Measurements from ENCODE around the gene CHMP4A.

The CHMP4A gene, protein sequence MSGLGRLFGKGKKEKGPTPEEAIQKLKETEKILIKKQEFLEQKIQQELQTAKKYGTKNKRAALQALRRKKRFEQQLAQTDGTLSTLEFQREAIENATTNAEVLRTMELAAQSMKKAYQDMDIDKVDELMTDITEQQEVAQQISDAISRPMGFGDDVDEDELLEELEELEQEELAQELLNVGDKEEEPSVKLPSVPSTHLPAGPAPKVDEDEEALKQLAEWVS
- 0.49 to 2.5 (median 1.1) reads per million in 18 experiments for total RNA-seq

- peak; percentile 98 to 99 for DNase-seq
Observed at GRCh38 chr14:24212924-24213865, at the start of gene CHMP4A. Gene CHMP4A (minus strand): TSS chr14:24213488. CDS start chr14:24213439, 49 bp downstream.

- DNase-seq, result no peak
Observed at GRCh38 chr14:24261969-24262327, 48.7 kb upstream of the CHMP4A start.

DNA sequence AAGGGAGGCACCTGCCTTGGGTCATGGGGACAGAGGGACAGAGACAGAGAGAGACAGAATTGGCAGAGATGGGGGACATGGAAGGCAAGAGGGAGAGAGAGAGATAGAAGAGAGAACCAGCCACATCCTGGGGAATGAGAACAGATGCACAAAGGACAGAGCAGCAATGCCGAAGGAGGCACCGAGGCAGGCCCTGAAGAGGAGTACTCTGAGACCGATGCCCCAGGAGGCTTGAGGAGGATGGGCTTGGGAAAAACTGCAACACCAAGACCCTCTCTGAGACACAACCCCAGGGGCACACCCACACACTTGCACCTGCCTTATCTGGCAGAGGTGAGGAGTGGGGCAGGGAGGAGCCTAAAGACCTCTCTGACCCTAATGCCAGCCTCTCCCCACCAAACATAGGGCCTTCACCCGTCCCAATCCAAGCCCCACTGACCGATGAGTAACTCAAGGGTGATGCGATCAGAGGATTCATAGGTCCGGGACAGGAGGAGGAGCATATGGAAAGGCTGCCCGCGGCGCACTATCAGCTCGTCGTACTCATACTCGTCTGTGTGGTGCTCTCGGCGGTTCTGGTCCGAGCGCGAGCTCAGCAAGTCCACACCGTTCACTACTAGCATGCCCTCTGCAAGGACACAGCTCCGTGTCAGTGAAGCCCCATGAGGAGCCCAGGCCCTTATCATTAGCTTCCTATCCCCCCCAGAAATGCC, 48.1 kb upstream of the CHMP4A start:
- DNase-seq, result no peak

DNA sequence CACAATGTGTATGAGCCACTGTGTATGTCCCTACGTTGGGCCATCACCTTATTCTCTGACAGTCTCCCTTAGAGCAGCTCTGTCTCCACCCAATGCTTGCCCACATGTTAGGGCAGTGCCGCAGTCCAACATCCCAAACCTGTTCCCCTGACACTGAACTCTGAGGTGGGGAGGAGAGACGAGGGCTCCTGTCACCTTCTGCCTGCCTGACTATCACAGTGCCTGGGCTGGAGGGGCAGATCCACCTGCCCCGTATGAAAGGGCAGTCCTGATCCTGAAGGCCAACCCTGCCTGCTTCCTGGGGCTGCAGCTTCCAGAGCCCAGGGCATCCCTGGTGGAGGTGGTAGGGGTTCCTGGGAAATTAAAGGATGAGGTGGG, 47.5 kb upstream of the CHMP4A start:
- DNase-seq, result no peak

GRCh38 chr14:24260026-24260779, 46.9 kb upstream of the CHMP4A start:
- DNase-seq, result no peak

GRCh38 chr14:24259282-24260025, 46.2 kb upstream of the CHMP4A start:
- DNase-seq, result no peak

DNA sequence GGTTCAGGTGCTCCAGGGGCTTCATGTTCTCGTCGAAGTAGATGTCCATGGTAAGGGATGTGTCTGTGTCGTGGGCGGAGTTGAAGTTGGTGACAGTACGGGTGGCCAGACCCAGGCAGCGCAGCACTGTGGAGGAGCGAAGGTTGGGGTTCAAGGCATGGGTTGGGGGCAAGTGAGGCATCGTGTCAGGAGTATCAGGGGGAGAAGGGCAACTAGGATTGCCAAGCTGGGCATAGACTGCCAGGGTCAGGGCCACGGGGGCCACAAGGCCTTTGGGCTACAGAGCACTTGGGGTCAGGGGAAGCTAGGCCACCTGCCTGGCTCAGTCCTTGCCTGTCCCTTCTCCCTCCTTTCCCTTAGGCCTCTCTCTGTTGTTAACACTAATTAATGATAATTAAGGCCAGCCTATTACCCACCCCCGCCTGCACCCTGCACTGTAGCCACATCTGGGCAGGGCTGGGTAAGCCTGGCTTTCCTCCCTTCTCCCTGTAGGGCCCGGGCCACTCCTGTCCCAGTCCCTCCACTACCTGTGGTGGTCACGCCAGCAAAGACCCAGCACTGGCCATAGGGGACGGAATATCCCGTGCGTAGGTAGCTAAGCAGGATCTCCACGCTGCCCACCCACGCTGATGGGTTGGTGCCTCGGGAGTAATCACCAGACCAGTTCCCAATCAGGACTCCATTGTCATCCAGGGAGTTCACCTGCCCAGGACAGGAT, 45.4 kb upstream of the CHMP4A start:
- DNase-seq, result no peak

- DNase-seq, result no peak
Observed at GRCh38 chr14:24258119-24258518, 44.8 kb upstream of the CHMP4A start.

GRCh38 chr14:24256960-24257359, 43.7 kb upstream of the CHMP4A start:
- no peak for DNase-seq

GRCh38 chr14:24255931-24256711, 42.8 kb upstream of the CHMP4A start:
- DNase-seq, result no peak

- no peak for DNase-seq
Observed at GRCh38 chr14:24255438-24255837, 42.1 kb upstream of the CHMP4A start.

GRCh38 chr14:24254630-24255392, 41.5 kb upstream of the CHMP4A start:
- no peak for DNase-seq

GRCh38 chr14:24253936-24254335, 40.6 kb upstream of the CHMP4A start:
- DNase-seq, result no peak

GRCh38 chr14:24252289-24253124, 39.2 kb upstream of the CHMP4A start:
- no peak for DNase-seq

DNA sequence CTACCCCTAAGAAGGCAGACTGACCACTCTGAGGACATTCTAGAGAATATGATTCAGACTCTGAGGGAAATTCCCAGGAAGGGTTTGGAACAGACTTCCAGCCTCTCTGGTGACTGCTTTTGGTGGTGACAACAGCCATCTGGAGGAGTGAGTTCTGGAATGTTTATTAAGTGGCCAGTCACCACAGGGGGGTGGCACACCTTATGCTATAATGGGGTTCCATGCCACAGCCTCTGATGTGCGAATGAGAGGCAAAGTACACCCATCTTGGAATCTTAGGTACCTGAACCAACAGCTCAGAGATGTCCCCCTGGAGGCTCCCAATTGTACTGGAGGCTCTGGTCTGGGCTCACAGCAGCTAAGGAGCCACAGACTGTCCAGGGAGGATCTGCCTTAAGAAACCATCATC, 38.6 kb upstream of the CHMP4A start:
- DNase-seq, result no peak

DNA sequence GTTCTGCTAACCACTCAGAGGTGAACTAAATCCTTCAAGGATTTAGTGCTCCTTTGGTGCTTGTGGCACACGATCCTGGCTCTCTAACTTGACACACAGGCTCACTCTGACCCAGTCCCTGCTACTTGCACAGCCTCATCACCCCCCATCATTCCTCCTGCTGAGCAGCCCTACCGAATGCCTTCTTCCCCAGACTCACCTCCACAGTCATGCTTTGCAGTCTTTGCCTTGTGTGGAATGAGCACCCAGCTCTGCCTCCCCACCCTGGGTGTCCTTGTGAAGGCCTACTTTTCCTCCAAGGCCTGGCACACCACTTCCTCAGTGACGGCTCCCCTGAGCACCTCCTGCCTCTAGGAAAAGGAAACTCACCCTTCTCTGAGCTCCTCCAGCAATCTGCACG, 37.1 kb upstream of the CHMP4A start:
- DNase-seq, result no peak

DNA sequence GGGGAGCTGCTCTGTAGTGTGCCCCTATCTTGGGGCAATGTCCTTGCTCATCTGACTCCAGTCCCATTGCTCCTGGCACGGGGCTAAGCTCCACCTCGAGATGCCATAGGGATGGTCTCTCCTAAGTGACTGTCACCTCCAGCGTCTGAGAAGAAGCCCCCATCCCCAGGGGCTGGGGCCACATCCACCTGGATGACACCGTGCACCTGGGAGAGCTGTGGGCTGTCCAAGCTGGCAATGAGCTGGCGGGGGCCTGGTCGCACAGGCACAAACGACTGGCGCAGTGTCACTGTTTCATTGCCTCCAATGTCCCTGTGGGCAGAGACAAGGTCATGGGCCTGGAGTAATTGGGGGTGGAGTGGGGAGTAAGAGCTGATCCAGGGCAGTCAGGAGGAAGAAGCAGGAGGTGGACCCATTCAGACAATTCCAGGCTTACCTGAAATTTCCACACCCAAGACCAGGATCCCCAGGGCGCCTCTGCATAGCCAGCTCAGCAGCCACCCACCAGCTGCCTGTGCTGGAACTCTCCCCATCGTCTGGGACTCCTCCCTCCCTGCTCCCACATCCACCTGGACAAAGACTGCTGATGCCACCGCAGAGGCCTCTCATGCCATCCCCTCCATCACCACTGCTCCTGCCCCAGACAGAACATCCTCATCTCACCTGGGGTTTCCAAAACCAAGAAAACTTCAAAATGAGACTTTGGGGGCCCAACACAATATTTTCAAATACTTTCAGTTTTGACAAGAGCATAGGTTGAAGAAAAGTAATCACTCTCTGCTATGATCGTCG, 36.1 kb upstream of the CHMP4A start:
- DNase-seq, result no peak

- DNase-seq, result no peak
Observed at GRCh38 chr14:24247422-24247821, 34.1 kb upstream of the CHMP4A start.
